Mucosa of descending colon (tissue), 3 donors: Measurements from ENCODE around the gene ARHGEF1. TPM values are rescaled to one million over a fixed set of nuclear protein-coding genes. Genes with fewer than 3 reads are reported as not detected.

Experiments used
- ATAC-seq: fragments of 200-7000 bp; cut with Tn5 transposase; one replicate; pipeline ENCODE4 v1.9.1; 2020; ENCODE audit warnings: mild to moderate bottlenecking, moderate library complexity
- DNase-seq, 3 donors: peaks; one replicate each; pipeline ENCODE4 v3.0.0-alpha.2; 2020
- H3K36me3 ChIP-seq: fragments of 200-600 bp; one replicate; pipeline ENCODE4 v1.8.0; 2021; ENCODE audit warnings: low read depth, mild to moderate bottlenecking
- H3K4me1 ChIP-seq: fragments of 200-600 bp; one replicate; pipeline ENCODE4 v1.8.0; 2021; ENCODE audit warnings: low read depth, mild to moderate bottlenecking
- H3K4me3 ChIP-seq: fragments of 200-600 bp; one replicate; pipeline ENCODE4 v1.8.0; 2021; ENCODE audit warnings: mild to moderate bottlenecking
- H3K9me3 ChIP-seq: fragments of 200-600 bp; one replicate; pipeline ENCODE4 v1.8.0; 2021; ENCODE audit warnings: mild to moderate bottlenecking
- CTCF ChIP-seq: fragments of 200-600 bp; IDR thresholded peaks from one replicate; pipeline ENCODE4 v1.8.0; 2022; ENCODE audit warnings: antibody characterized with exemption, mild to moderate bottlenecking
- intact Hi-C, 2 donors: fragments of 100-400 bp; cut with DNase I in 1 of 2; cut with micrococcal nuclease in 1 of 2; formaldehyde crosslinking; loops; one replicate each; pipeline versions ENCODE4 v1.11.0 to v1.11.1; 2022; cut with DNase I, micrococcal nuclease
- long read RNA-seq, 2 donors: library from polyadenylated mRNA; unstranded; transcript quantifications; one replicate each; pipeline ENCODE4 v2.0.0, GENCODE V29; 2019 to 2021
- total RNA-seq, 3 donors: library from RNA; stranded (reverse); fragmentation: NEBNext Ultra II Directional in 2 of 3; extraction: Animal tissue kit (Norgen Biotek cat#: 25700) in 2 of 3; gene quantifications; one replicate each; pipeline versions ENCODE4 v1.2.1 to v1.2.4, GENCODE V29; 2021 to 2023
- donor health status: DM: no; HTN: no; CAD: no; lungs with moderate emphysema.
- donor health status: DM: no; HTN: no; CAD: no.
- donor health status: DM: no; HTN: yes; CAD: no.

ARHGEF1 gene, protein sequence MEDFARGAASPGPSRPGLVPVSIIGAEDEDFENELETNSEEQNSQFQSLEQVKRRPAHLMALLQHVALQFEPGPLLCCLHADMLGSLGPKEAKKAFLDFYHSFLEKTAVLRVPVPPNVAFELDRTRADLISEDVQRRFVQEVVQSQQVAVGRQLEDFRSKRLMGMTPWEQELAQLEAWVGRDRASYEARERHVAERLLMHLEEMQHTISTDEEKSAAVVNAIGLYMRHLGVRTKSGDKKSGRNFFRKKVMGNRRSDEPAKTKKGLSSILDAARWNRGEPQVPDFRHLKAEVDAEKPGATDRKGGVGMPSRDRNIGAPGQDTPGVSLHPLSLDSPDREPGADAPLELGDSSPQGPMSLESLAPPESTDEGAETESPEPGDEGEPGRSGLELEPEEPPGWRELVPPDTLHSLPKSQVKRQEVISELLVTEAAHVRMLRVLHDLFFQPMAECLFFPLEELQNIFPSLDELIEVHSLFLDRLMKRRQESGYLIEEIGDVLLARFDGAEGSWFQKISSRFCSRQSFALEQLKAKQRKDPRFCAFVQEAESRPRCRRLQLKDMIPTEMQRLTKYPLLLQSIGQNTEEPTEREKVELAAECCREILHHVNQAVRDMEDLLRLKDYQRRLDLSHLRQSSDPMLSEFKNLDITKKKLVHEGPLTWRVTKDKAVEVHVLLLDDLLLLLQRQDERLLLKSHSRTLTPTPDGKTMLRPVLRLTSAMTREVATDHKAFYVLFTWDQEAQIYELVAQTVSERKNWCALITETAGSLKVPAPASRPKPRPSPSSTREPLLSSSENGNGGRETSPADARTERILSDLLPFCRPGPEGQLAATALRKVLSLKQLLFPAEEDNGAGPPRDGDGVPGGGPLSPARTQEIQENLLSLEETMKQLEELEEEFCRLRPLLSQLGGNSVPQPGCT
- total RNA-seq: 100 to 1,000 TPM in 1 of 3 donors, 10 to 100 TPM in 2; 84.9 to 125 (median 92.3) TPM
- long read RNA-seq, donor 1, transcript ARHGEF1-201 (29 exons, 3,171 nt): minor isoform, 5 of 91 reads
- long read RNA-seq, donor 1, transcript ARHGEF1-203 (29 exons, 3,243 nt): major isoform, 30 of 91 reads
- long read RNA-seq, donor 1, partial matches to known transcripts: 30 of 91 reads
- long read RNA-seq, donor 1, other reads (novel, unspliced or antisense): 20 of 91 reads
- long read RNA-seq, donor 2, transcript ARHGEF1-203 (29 exons, 3,243 nt): major isoform, 5 of 15 reads
- long read RNA-seq, donor 2, partial matches to known transcripts: 2 of 15 reads
- long read RNA-seq, donor 2, other reads (novel, unspliced or antisense): 4 of 15 reads

GRCh38 chr19:41882568-41883462 lies at the start of gene ARHGEF1:
TSS of gene ARHGEF1 (plus strand) at chr19:41883184. CDS start at chr19:41888083, 4,899 bp downstream.
- Histone ChIP-seq H3K9me3 (no peaks in the 10 kb centered on the region), H3K4me1 (peaks cover 35% of the 10 kb centered on the region), H3K4me3 (peak within 1 kb of the TSS; percentile 93), H3K36me3 (no peaks in the 10 kb centered on the region)
- TF ChIP-seq CTCF: no peak
- ATAC-seq: peak; percentile 37
- peak; percentile 65 to 88 (median 80) for DNase-seq
- intact Hi-C loops: no loop called here

- intact Hi-C loops: no loop called here
- Histone ChIP-seq H3K9me3 (no peaks in the 10 kb centered on the region), H3K4me3 (no peak overlapping the region), H3K36me3 (no peaks in the 10 kb centered on the region), H3K4me1 (no peaks in the 10 kb centered on the region)
- ATAC-seq: no peak
- no peak for TF ChIP-seq CTCF
- no peak for DNase-seq
Observed at GRCh38 chr19:41837981-41838708, 44.8 kb upstream of the ARHGEF1 start.

DNA sequence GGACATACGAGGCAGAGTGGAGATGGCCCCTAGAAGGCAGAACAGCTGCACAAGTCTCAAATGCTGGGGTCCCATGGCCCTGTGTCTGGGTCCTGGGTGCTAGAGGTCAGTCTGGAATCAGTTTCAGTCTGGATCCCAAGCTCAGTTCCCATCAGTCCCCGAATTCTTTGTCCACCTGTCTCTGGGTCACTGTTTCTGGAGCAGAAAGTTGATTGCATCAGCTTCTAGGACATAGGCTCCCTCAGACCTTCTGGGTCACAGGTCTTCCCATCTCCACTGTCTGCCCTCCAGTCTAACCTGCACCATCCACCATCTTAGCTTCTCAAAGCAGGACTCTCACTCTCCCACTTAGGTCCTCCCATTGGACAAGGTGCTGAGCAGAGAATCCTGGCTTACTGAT lies 43.8 kb upstream of the ARHGEF1 start:
- no peaks in the 10 kb centered on the region for H3K36me3 ChIP-seq
- H3K9me3 ChIP-seq: no peaks in the 10 kb centered on the region
- intact Hi-C loops: no loop called here
- TF ChIP-seq CTCF: no peak
- ATAC-seq (no peak), DNase-seq (no peak)
- H3K4me3 ChIP-seq: no peak overlapping the region
- H3K4me1 ChIP-seq: no peaks in the 10 kb centered on the region

DNA sequence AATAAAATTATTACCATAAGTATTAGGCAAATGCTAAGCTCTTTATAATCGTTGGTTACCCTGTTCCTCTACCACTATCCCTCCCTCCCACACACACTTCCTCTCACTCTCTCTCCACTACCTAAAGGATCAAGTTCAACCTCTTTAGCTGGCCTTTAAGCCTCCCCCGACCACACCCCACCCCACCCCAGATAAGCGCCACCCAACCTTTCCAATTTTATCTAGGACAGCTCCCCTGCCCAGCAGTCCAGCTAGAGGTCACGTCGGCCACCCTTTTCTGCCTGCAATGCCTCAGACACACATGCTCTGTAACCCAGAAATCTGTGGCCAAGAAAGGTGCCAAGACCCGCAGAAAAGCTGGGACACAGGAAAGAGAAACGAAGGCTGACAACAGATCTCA lies 39.6 kb upstream of the ARHGEF1 start:
- intact Hi-C loops: no loop called here
- DNase-seq (no peak), ATAC-seq (no peak)
- TF ChIP-seq CTCF: no peak
- Histone ChIP-seq H3K9me3 (no peaks in the 10 kb centered on the region), H3K36me3 (no peaks in the 10 kb centered on the region), H3K4me1 (no peaks in the 10 kb centered on the region), H3K4me3 (no peak overlapping the region)
